Hepatocyte (in vitro differentiated cells): ENCODE results near the gene CISD3. TPM values are rescaled to one million over a fixed set of nuclear protein-coding genes. Genes with fewer than 3 reads are reported as not detected.

Source experiments
- DNase-seq: peaks from one replicate; pipeline ENCODE4 v3.0.0-alpha.2; 2016; ENCODE audit warnings: low spot score
- H2AFZ ChIP-seq: fragments of 200-600 bp; sonication (generic); 2 replicates; pipeline ENCODE4 v1.6.0; 2016; ENCODE audit warnings: antibody characterized with exemption, mild to moderate bottlenecking
- H3K27ac ChIP-seq: fragments of 200-600 bp; sonication (generic); 2 replicates; pipeline ENCODE4 v1.5.1; 2016; ENCODE audit warnings: mild to moderate bottlenecking
- H3K27me3 ChIP-seq: fragments of 200-600 bp; sonication (generic); 2 replicates; pipeline ENCODE4 v1.6.1; 2016
- H3K36me3 ChIP-seq: fragments of 200-600 bp; sonication (generic); replicated peaks from 2 replicates; pipeline ENCODE4 v1.5.1; 2016; ENCODE audit warnings: low read depth; ENCODE audit not compliant: insufficient read depth
- H3K4me1 ChIP-seq: fragments of 200-600 bp; sonication (generic); 2 replicates; pipeline ENCODE4 v1.5.1; 2016; ENCODE audit warnings: mild to moderate bottlenecking, moderate library complexity; ENCODE audit not compliant: insufficient read depth
- H3K4me2 ChIP-seq: fragments of 200-600 bp; sonication (generic); 2 replicates; pipeline ENCODE4 v1.6.0; 2016
- H3K4me3 ChIP-seq: fragments of 200-600 bp; sonication (generic); 2 replicates; pipeline ENCODE4 v1.5.1; 2016; ENCODE audit warnings: mild to moderate bottlenecking
- H3K79me2 ChIP-seq: fragments of 200-600 bp; sonication (generic); 2 replicates; pipeline ENCODE4 v1.6.0; 2017; ENCODE audit warnings: mild to moderate bottlenecking
- H3K9me2 ChIP-seq: fragments of 200-600 bp; sonication (generic); replicated peaks from 2 replicates; pipeline ENCODE4 v1.6.0; 2017; ENCODE audit warnings: mild to moderate bottlenecking; ENCODE audit not compliant: insufficient read depth
- H3K9me3 ChIP-seq: fragments of 200-600 bp; sonication (generic); 2 replicates; pipeline ENCODE4 v1.5.1; 2016; ENCODE audit warnings: low read depth, mild to moderate bottlenecking
- H4K20me1 ChIP-seq: fragments of 200-600 bp; sonication (generic); 2 replicates; pipeline ENCODE4 v1.6.0; 2016; ENCODE audit warnings: mild to moderate bottlenecking; ENCODE audit not compliant: insufficient read depth, poor library complexity, severe bottlenecking
- EZH2 ChIP-seq: fragments of 200-600 bp; sonication (generic); IDR thresholded peaks from 2 replicates; pipeline ENCODE4 v1.6.1; 2016; ENCODE audit warnings: antibody characterized with exemption, mild to moderate bottlenecking, borderline replicate concordance
- EZH2phosphoT487 ChIP-seq: fragments of 200-600 bp; sonication (generic); IDR thresholded peaks from one replicate; pipeline ENCODE4 v1.6.1; 2018; ENCODE audit warnings: antibody characterized with exemption, mild to moderate bottlenecking, low read depth, moderate library complexity; ENCODE audit not compliant: unreplicated experiment, severe bottlenecking
- WGBS: methylation state at CpG from one replicate; pipeline ENCODE4 v1.1.6; 2016; ENCODE audit warnings: low lambda C conversion rate; ENCODE audit errors: missing lambda C conversion rate; 5-methylcytosine and 5-hydroxymethylcytosine counted together
- polyA plus RNA-seq: library from polyadenylated mRNA; unstranded; fragments of >200 nt; fragmentation: Nextera tagmentation; extraction: Ambion mirVana; gene quantifications from 2 replicates; pipeline ENCODE4 v1.2.1, GENCODE V29; 2016
- total RNA-seq: library from RNA; depleted of rRNA; stranded (reverse); fragments of >200 nt; gene quantifications from 2 replicates; pipeline ENCODE4 v1.2.3, GENCODE V29; 2014
- TF ChIP-seq, protein P1 (sequence below): fragments of 200-600 bp; sonication (generic); IDR thresholded peaks from 2 replicates; pipeline ENCODE4 v1.5.1; 2016; ENCODE audit warnings: antibody characterized with exemption, mild to moderate bottlenecking; ENCODE audit not compliant: poor library complexity

CISD3 gene
- total and polyA plus RNA-seq, 2 experiments from 2014 or later: 5.0 to 37.0 TPM

GRCh38 chr17:38732376-38733281, 2.5 kb downstream of the CISD3 start:
- H3K79me2 ChIP-seq: peaks cover 10% of the 10 kb centered on the region
- H3K27ac ChIP-seq: peak overlapping the region; percentile 27
- TF ChIP-seq EZH2 (no peak), EZH2phosphoT487 (no peak)
- TF ChIP-seq, protein P1, sequence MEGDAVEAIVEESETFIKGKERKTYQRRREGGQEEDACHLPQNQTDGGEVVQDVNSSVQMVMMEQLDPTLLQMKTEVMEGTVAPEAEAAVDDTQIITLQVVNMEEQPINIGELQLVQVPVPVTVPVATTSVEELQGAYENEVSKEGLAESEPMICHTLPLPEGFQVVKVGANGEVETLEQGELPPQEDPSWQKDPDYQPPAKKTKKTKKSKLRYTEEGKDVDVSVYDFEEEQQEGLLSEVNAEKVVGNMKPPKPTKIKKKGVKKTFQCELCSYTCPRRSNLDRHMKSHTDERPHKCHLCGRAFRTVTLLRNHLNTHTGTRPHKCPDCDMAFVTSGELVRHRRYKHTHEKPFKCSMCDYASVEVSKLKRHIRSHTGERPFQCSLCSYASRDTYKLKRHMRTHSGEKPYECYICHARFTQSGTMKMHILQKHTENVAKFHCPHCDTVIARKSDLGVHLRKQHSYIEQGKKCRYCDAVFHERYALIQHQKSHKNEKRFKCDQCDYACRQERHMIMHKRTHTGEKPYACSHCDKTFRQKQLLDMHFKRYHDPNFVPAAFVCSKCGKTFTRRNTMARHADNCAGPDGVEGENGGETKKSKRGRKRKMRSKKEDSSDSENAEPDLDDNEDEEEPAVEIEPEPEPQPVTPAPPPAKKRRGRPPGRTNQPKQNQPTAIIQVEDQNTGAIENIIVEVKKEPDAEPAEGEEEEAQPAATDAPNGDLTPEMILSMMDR: no peak
- no peak overlapping the region for H2AFZ ChIP-seq
- H3K4me1 ChIP-seq: peaks cover 23% of the 10 kb centered on the region
- H3K4me2 ChIP-seq: peak overlapping the region; percentile 94
- H3K4me3 ChIP-seq: no peak overlapping the region
- no peaks in the 10 kb centered on the region for H3K36me3 ChIP-seq
- peaks cover 14% of the 10 kb centered on the region for H4K20me1 ChIP-seq
- H3K9me3 ChIP-seq: no peaks in the 10 kb centered on the region
- no peak for DNase-seq
- WGBS: 86% methylated on average over 7 of the region's 7 CpGs
- H3K27me3 ChIP-seq: no peaks in the 10 kb centered on the region
- no peaks in the 10 kb centered on the region for H3K9me2 ChIP-seq

GRCh38 chr17:38733282-38733981, 3.3 kb downstream of the CISD3 start:
- Histone ChIP-seq H3K4me3 (no peak overlapping the region), H3K36me3 (no peaks in the 10 kb centered on the region), H3K9me2 (no peaks in the 10 kb centered on the region), H3K9me3 (no peaks in the 10 kb centered on the region), H3K4me2 (no peak overlapping the region), H3K79me2 (peaks cover 15% of the 10 kb centered on the region), H3K27ac (no peak overlapping the region), H3K27me3 (no peaks in the 10 kb centered on the region), H3K4me1 (peaks cover 23% of the 10 kb centered on the region), H4K20me1 (peaks cover 14% of the 10 kb centered on the region), H2AFZ (no peak overlapping the region)
- no peak for DNase-seq
- TF ChIP-seq, protein P1: no peak
- TF ChIP-seq EZH2 (no peak), EZH2phosphoT487 (no peak)
- 93% methylated on average over 9 of the region's 9 CpGs for WGBS

GRCh38 chr17:38733982-38734973, 4.1 kb downstream of the CISD3 start:
- 80% methylated on average over 15 of the region's 15 CpGs for WGBS
- Histone ChIP-seq H3K9me3 (no peaks in the 10 kb centered on the region), H3K4me2 (no peak overlapping the region), H2AFZ (no peak overlapping the region), H3K36me3 (no peaks in the 10 kb centered on the region), H3K9me2 (no peaks in the 10 kb centered on the region), H3K4me3 (no peak overlapping the region), H4K20me1 (peaks cover 14% of the 10 kb centered on the region), H3K27me3 (no peaks in the 10 kb centered on the region), H3K4me1 (peaks cover 22% of the 10 kb centered on the region), H3K27ac (no peak overlapping the region), H3K79me2 (peaks cover 23% of the 10 kb centered on the region)
- no peak for DNase-seq
- TF ChIP-seq EZH2phosphoT487: no peak
- TF ChIP-seq, protein P1: peak; percentile 24
- TF ChIP-seq EZH2: no peak
